CD4-positive, alpha-beta T cell treated with Interleukin-4 for 4 hours (primary cell): ENCODE results near the gene C9orf43.
"Not testable (repeated sequence)": the region's sequence is repeated elsewhere in the genome, so short reads cannot be mapped to it uniquely, and the experiment has no call there.

Experiments
- DNase-seq: peaks from one replicate; pipeline ENCODE4 v3.0.0-alpha.2; 2020

C9orf43 gene, protein sequence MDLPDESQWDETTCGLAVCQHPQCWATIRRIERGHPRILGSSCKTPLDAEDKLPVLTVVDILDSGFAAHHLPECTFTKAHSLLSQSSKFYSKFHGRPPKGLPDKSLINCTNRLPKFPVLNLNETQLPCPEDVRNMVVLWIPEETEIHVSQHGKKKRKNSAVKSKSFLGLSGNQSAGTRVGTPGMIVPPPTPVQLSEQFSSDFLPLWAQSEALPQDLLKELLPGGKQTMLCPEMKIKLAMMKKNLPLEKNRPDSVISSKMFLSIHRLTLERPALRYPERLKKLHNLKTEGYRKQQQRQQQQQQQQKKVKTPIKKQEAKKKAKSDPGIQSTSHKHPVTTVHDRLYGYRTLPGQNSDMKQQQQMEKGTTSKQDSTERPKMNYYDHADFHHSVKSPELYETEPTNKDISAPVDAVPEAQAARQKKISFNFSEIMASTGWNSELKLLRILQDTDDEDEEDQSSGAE

GRCh38 chr9:113410207-113410864 lies at the start of gene C9orf43, which contains the start of gene POLE3:
TSS of gene C9orf43 (plus strand) at chr9:113410747. CDS start at chr9:113413494, 2,747 bp downstream.
TSS of gene POLE3 (minus strand) at chr9:113410675. CDS start at chr9:113410293, 382 bp downstream.
- DNase-seq: peak; percentile 92

- no peak for DNase-seq
Observed at GRCh38 chr9:113361304-113362018, 49.1 kb upstream of the C9orf43 start.

DNA sequence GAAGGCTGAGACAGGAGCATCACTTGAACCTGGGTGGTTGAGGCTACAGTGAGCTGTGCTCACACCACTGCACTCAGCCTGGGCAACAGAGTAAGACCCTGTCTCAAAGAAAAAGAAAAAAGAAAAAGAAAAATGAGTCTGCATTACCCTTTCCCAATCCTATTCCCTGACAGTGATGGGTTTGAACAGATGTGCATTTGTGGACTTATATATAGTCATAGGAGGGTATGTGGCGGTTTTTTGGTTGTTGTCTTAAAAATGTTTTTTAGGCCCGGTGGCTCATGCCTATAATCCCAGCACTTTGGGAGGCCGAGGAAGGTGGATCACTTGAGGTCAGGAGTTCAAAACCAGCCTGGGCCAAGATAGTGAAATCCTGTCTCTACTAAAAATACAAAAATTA lies 47.2 kb upstream of the C9orf43 start:
- DNase-seq: no peak

DNA sequence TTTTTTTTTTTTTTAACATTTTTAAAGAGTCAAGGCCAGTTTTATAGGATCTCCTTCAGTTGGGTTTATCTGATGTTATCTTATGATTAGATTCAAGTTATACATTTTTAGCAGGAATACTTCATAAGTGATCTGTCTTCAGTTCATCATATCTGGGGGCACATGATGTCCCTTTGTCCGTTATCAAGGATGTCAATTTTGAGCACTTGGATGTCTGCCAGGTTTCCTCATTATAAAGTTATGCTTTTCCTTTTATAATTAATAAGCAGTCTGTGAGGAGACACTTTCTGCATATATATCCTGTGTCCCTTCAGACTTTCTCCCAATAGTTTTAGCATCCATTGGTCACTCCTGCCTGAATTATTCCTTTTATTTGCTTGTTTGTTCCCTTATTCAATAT lies 45.6 kb upstream of the C9orf43 start:
- no peak for DNase-seq

GRCh38 chr9:113365652-113366051 lies 44.9 kb upstream of the C9orf43 start:
- not testable (repeated sequence) for DNase-seq

DNA sequence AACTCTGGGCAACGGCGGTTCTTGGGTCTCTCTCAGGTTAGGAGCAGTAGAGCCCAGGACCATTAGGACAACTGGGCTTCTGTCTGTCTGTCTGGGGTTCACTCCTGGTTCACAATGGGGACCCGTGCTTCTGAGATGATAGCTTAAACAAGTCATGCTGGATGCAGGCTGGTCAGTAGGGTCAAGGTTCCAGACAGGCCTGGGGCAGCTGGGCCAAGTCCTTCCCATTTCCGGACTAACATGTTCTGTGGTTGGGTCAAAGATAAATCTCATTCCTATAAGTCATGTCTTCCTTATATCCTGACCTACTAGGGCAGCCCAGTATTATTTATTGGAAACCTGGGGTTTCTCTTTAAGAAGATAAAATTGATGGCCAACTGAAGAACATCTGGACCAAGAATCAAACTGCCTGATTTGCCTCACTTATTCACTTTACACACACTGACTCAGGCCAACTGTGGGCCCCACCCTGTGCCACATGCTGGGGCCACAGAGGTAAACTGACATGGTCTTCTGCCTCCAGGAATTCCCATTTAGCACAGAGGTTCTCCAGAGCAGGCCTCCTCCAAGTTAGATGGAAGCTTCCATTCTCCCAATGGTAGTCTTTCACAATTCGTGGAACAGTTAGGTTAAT lies 42.1 kb upstream of the C9orf43 start:
- no peak for DNase-seq

DNA sequence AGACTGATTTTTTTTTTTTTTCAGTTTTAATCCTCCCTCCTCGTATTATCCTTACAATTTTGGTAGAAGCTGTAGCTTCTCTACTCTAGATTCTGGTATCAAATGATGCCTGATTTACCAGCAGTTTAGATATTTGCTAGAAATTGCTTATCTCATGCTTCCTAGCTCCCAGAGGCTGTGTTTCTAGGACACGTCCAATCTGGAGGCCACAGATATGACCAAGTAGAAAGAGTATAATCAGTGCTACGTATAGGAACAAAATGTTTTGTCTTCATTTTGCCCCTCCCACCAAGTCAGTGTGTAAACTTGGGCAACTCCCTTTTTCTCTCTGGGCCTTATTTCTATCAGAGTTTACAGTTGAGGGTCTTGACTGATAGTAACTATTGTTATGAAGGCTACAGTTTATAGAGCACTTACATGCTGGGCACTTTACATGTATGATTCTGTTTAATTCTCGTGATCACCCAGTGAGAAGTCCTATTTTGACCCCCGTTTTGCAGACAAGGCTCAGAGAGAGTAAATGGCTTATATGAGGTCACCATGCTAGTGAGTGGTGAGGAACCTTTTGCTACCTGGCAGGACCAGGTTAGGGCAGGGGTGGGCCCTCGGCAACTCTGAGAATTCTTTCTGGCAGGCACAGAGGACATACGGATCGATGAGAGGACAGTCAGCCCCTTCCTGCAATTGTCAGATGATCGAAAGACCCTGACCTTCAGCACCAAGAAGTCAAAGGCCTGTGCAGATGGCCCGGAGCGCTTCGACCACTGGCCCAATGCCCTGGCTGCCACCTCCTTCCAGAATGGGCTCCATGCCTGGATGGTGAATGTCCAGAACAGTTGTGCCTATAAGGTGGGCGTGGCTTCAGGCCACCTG lies 41.3 kb upstream of the C9orf43 start:
- no peak for DNase-seq

DNA sequence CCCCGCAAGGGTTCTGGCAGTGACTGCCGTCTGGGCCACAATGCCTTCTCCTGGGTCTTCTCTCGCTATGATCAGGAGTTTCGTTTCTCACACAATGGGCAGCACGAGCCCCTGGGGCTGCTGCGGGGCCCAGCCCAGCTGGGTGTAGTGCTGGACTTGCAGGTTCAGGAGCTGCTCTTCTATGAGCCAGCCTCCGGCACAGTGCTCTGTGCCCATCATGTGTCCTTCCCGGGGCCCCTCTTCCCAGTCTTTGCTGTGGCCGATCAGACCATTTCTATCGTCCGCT lies 40.7 kb upstream of the C9orf43 start:
- no peak for DNase-seq

- no peak for DNase-seq
Observed at GRCh38 chr9:113370806-113371325, 39.7 kb upstream of the C9orf43 start.

GRCh38 chr9:113372059-113372458 lies 38.5 kb upstream of the C9orf43 start:
- DNase-seq: no peak

DNA sequence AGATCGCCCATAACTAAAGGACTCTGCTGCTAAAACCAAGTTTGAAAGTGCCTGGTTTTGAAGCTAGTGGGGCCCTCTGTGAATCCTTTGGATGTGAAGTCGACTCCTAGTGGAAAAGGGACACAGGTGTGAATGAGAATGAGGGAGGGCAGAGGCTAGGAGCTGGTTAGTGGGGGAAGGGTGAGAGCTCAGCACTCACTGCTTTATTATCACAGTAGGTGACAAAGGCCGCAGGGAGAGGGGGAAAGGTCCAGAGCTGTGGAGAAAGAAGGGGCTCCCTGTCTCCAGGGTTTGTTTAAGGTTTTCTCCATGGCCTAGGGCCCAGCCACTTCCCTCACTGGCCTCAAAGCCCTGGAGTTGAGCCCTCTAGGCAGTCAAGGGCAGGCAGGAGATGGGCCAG lies 37.3 kb upstream of the C9orf43 start:
- no peak for DNase-seq

DNA sequence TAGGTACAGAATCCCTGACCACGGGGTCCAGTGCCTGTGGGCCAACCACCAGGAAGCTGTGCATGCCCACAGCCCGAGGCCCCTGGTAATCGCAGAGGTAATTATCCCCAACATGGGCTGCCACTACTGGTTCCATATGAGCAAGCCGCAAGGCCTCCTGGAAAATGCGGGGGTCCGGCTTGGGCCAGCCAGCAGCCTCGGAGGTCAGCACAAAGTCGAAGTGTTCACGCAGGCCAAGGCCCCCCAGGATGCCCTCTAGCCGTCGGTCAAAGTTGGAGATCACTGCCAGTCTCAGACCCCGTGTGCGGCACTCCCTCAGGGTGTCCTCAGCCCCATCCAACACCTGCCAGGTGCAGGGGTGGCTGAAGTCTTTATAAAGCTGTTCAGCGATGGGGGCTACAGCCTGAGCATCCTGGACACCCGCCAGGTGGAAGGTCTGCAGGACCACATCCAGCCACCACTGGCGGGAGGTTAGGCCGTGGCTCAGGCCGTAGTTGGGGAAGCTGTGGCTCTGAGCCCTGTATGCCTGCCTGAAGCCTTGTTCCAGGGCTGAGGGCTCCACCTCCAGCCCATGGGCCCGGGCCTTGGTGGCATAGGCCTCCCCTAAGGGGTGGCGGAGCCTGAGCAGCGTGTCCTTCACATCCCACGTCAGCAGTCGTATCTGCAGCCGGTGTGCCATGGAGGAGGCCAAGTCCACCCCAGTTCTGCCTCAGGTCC lies 36.7 kb upstream of the C9orf43 start:
- DNase-seq: no peak

- DNase-seq: no peak
Observed at GRCh38 chr9:113375057-113376023, 35.2 kb upstream of the C9orf43 start.

DNA sequence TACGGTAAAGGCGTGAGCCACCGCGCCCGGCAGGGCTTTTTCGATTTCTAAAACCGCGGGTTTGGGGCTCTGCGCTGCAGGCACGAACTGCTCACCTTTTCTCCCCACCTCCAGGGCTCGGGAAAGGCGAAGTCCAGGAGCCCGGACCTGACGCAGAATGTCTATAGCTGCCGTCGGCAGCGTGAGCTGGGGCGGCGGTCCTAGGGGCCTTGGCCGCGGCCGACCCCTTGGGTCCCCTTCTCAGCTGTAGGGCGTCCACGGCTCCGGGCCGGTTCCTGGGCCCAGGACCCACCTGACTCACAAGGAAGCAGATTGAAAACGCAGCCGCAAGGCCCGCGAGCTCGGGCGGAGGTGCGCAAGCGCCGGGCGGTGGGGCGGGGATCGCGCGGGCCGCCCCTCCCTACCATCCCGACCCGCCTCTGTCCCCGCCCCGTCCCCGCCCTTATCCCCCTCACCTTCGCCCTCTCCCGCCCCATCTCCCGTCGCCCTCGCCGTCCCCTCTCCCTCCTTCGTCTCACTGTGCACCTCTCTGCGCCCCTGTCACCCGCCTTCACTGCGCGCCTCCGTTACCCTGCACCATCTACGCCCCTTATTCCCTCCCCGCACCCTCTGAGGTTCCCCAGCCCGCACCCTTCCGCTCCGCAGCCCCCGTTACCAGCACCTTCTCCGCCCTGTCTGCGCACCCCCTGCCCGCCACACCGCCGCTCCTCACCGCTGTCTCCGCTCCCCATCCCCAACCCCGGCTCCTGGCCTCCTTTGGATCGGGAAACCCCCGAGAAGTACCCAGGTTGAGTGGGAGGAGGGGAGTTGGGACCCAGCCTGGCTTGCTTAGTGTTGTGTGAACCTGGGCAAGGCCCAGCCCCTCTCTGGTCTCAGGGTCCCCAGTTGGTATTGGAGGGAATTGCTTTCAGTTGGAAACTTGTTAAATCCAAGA lies 33.6 kb upstream of the C9orf43 start, which contains the start of gene HDHD3:
Gene HDHD3, minus strand, starts transcription at position 353 of the 934 bp plus-strand sequence. CDS start 2,632 bp downstream, outside the sequence.
- DNase-seq: peak; percentile 83

DNA sequence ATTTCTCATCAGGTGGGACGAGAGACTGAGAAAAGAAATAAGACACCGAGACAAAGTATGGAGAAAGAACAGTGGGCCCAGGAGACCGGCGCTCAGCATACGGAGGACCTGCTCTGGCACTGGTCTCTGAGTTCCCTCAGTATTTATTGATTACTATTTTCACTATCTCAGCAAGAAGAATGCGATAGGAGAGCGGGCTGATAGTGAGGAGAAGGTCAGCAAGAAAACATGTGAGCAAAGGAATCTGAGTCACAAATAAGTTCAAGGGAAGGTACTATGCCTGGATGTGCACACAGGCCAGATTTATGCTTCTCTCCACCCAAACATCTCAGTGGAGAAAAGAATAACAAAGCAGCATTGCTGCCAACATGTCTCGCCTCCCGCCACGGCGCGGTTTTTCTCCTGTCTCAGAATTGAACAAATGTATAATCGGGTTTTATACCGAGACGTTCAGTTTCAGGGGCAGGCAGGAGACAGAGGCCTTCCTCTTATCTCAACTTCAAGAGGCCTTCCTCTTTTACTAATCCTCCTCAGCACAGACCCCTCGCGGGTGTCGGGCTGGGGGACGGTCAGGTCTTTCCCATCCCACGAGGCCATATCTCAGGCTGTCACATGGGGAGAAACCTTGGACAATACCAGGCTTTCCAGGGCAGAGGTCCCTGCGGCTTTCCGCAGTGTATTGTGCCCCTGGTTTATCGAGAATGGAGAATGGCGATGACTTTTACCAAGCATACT lies 31.3 kb upstream of the C9orf43 start:
- not testable (repeated sequence) for DNase-seq

GRCh38 chr9:113379829-113380210 lies 30.7 kb upstream of the C9orf43 start:
- DNase-seq: not testable (repeated sequence)

GRCh38 chr9:113380869-113381378 lies 29.6 kb upstream of the C9orf43 start:
- DNase-seq: no peak

GRCh38 chr9:113381441-113381840 lies 29.1 kb upstream of the C9orf43 start:
- DNase-seq: not testable (repeated sequence)
